OCI-LY7 (cell line): ENCODE measurements around the gene ARFGAP3. TPM values are rescaled to one million over a fixed set of nuclear protein-coding genes. Genes with fewer than 3 reads are reported as not detected.

Experiments used
- BruUV-seq: library from RNA; stranded (reverse); fragments of 400-500 nt; replicated peaks from 2 replicates; lab custom pipeline; 2021; lab: Mats Ljungman, UMichigan
- CTCF ChIA-PET: fragments of 300-600 bp; sonication (Branson Sonifier 250); formaldehyde crosslinking; loops from one replicate; lab custom pipeline; 2022; ENCODE audit warnings: antibody characterized with exemption; ENCODE audit not compliant: unreplicated experiment; lab: Charles Lee
- POLR2A ChIA-PET: fragments of 300-600 bp; sonication (Branson Sonifier 250); formaldehyde crosslinking; loops from one replicate; lab custom pipeline; 2022; ENCODE audit warnings: antibody characterized with exemption; lab: Charles Lee
- DNase-seq: peaks from one replicate; pipeline ENCODE4 v3.0.0-alpha.2; 2015; ENCODE audit warnings: low spot score
- H2AFZ ChIP-seq: fragments of 200-600 bp; sonication (generic), shearing (Covaris generic); 2 replicates; pipeline ENCODE4 v1.6.1; 2014; ENCODE audit warnings: mild to moderate bottlenecking, antibody characterized with exemption, low read length, moderate library complexity
- H3K27ac ChIP-seq: fragments of 200-600 bp; sonication (generic); 2 replicates; pipeline ENCODE4 v1.5.1; 2014; ENCODE audit warnings: mixed run types, low read depth, mild to moderate bottlenecking, moderate library complexity, low read length, inconsistent platforms; ENCODE audit not compliant: poor library complexity, severe bottlenecking
- H3K36me3 ChIP-seq: fragments of 200-600 bp; sonication (generic); 2 replicates; pipeline ENCODE4 v1.6.1; 2014; ENCODE audit warnings: mild to moderate bottlenecking, antibody characterized with exemption, low read length, moderate library complexity, mixed read lengths; ENCODE audit not compliant: insufficient read depth
- H3K4me1 ChIP-seq: fragments of 200-600 bp; sonication (generic); 2 replicates; pipeline ENCODE4 v1.5.1; 2014; ENCODE audit warnings: mild to moderate bottlenecking, low read length; ENCODE audit not compliant: insufficient read depth, poor library complexity, severe bottlenecking
- H3K4me2 ChIP-seq: fragments of 200-600 bp; sonication (generic); 2 replicates; pipeline ENCODE4 v1.6.1; 2014; ENCODE audit warnings: mild to moderate bottlenecking, low read length
- H3K4me3 ChIP-seq: fragments of 200-600 bp; sonication (generic); 2 replicates; pipeline ENCODE4 v1.5.1; 2014; ENCODE audit warnings: mild to moderate bottlenecking, low read depth, low read length; ENCODE audit not compliant: poor library complexity, severe bottlenecking
- H3K79me2 ChIP-seq: fragments of 200-600 bp; sonication (generic); 2 replicates; pipeline ENCODE4 v1.6.1; 2016; ENCODE audit warnings: low read depth, mild to moderate bottlenecking, low read length, moderate library complexity, mixed read lengths; ENCODE audit not compliant: insufficient read depth
- H3K9me2 ChIP-seq: fragments of 200-600 bp; sonication (generic); 2 replicates; pipeline ENCODE4 v1.6.1; 2016; ENCODE audit warnings: mild to moderate bottlenecking, low read length, mixed read lengths; ENCODE audit not compliant: insufficient read depth
- H3K9me3 ChIP-seq: fragments of 200-600 bp; sonication (generic); 2 replicates; pipeline ENCODE4 v1.6.1; 2014; ENCODE audit warnings: mild to moderate bottlenecking, mixed run types, low read length, mixed read lengths
- H4K20me1 ChIP-seq: fragments of 200-600 bp; sonication (generic); 2 replicates; pipeline ENCODE4 v1.6.1; 2014; ENCODE audit warnings: mild to moderate bottlenecking, antibody characterized with exemption, low read length, moderate library complexity, mixed read lengths; ENCODE audit not compliant: insufficient read depth
- CTCF ChIP-seq: fragments of 200-600 bp; sonication (generic); conservative IDR thresholded peaks from 2 replicates; pipeline ENCODE4 v1.5.1; 2014; ENCODE audit warnings: mild to moderate bottlenecking, antibody characterized with exemption, low read length, moderate library complexity, mixed read lengths
- EZH2phosphoT487 ChIP-seq: fragments of 200-600 bp; sonication (generic); IDR thresholded peaks from 2 replicates; pipeline ENCODE4 v1.6.1; 2018; ENCODE audit warnings: low read depth, borderline replicate concordance, mild to moderate bottlenecking, mixed run types, antibody characterized with exemption, low read length, moderate library complexity, mixed read lengths
- intact Hi-C: fragments of 100-400 bp; cut with micrococcal nuclease; formaldehyde crosslinking; loops from one replicate; pipeline ENCODE4 v1.10.0; 2022; ENCODE audit not compliant: unreplicated experiment
- total RNA-seq, 2 experiments: library from RNA; depleted of rRNA in 1 of 2; stranded (reverse); fragments of >200 nt in 1 of 2; shearing (Covaris generic) in 1 of 2; gene quantifications; 2 replicates each; pipeline ENCODE4 v1.2.3, GENCODE V29; 2014 to 2022

Gene ARFGAP3
- total RNA-seq, 2 experiments from 2014 or later, result 24.2 to 47.0 TPM

GRCh38 chr22:42768385-42769035, 88.6 kb downstream of the ARFGAP3 start:
- CTCF ChIA-PET, result no interaction called here
- no peaks in the 10 kb centered on the region for H3K36me3 ChIP-seq
- intact Hi-C loops, result loop anchor here (2.0 kb wide), 1 partner anchor 52 kb away; no protein-coding TSS in a partner anchor
- peaks cover 68% of the 10 kb centered on the region for H3K4me1 ChIP-seq
- H3K9me3 ChIP-seq, result no peaks in the 10 kb centered on the region
- TF ChIP-seq EZH2phosphoT487 (no peak), CTCF (no peak)
- no peak for DNase-seq
- H3K79me2 ChIP-seq, result no peaks in the 10 kb centered on the region
- no peak overlapping the region for H3K4me3 ChIP-seq
- POLR2A ChIA-PET, result no interaction called here
- H3K9me2 ChIP-seq, result no peaks in the 10 kb centered on the region
- H4K20me1 ChIP-seq, result no peaks in the 10 kb centered on the region
- no TSS peak for BruUV-seq
- H2AFZ ChIP-seq, result no peak overlapping the region
- H3K27ac ChIP-seq, result no peak overlapping the region
- H3K4me2 ChIP-seq, result no peak overlapping the region

- Histone ChIP-seq H2AFZ (no peak overlapping the region), H3K4me1 (peaks cover 62% of the 10 kb centered on the region), H3K27ac (no peak overlapping the region), H3K79me2 (no peaks in the 10 kb centered on the region), H4K20me1 (no peaks in the 10 kb centered on the region), H3K9me2 (no peaks in the 10 kb centered on the region), H3K4me3 (no peak overlapping the region), H3K9me3 (no peaks in the 10 kb centered on the region), H3K4me2 (no peak overlapping the region), H3K36me3 (no peaks in the 10 kb centered on the region)
- TF ChIP-seq CTCF (no peak), EZH2phosphoT487 (no peak)
- BruUV-seq, result no TSS peak
- POLR2A ChIA-PET, result no interaction called here
- DNase-seq, result no peak
- CTCF ChIA-PET, result no interaction called here
- intact Hi-C loops, result no loop called here
Observed at GRCh38 chr22:42766860-42767259, 90.2 kb downstream of the ARFGAP3 start.

- H3K4me3 ChIP-seq, result no peak overlapping the region
- H2AFZ ChIP-seq, result peak overlapping the region; percentile 53; the same call in 1 of the 2 replicates
- DNase-seq, result no peak
- no peaks in the 10 kb centered on the region for H3K9me3 ChIP-seq
- H3K4me1 ChIP-seq, result peaks cover 61% of the 10 kb centered on the region
- CTCF ChIA-PET, result no interaction called here
- no TSS peak for BruUV-seq
- no peaks in the 10 kb centered on the region for H3K9me2 ChIP-seq
- H4K20me1 ChIP-seq, result no peaks in the 10 kb centered on the region
- peak overlapping the region; percentile 43 for H3K4me2 ChIP-seq
- intact Hi-C loops, result loop anchor here (5.0 kb wide), 1 partner anchor 143 kb away; no protein-coding TSS in a partner anchor
- H3K36me3 ChIP-seq, result no peaks in the 10 kb centered on the region
- H3K79me2 ChIP-seq, result no peaks in the 10 kb centered on the region
- no peak overlapping the region for H3K27ac ChIP-seq
- POLR2A ChIA-PET, result interaction anchor here (0.6 kb wide), 1 partner anchor 99 kb away, joined by 6 read pairs; no protein-coding TSS in a partner anchor
- TF ChIP-seq EZH2phosphoT487 (no peak), CTCF (no peak)
Observed at GRCh38 chr22:42764895-42765363, 92.1 kb downstream of the ARFGAP3 start.
